ENCODE measurements around the gene LRRC10. TPM values are rescaled to one million over a fixed set of nuclear protein-coding genes. Genes with fewer than 3 reads are reported as not detected.
A peak's percentile ranks its signal among the peaks of the same experiment; 100 is the strongest.

Gene LRRC10
- polyA plus RNA-seq, 6 donors from 2014 or later = not detected

GRCh38 chr12:69641546-69641945 lies 30.8 kb upstream of the LRRC10 start:
- Mint-ChIP-seq H3K4me1 (peaks cover 0 to 5% (median 2%) of the 10 kb centered on the region in 3 donors), H3K27me3 (no peaks in the 10 kb centered on the region), H3K27ac (no peak overlapping the region), H3K36me3 (no peaks in the 10 kb centered on the region), H3K4me3 (no peak overlapping the region), H3K9me3 (no peaks in the 10 kb centered on the region)
- DNase-seq = no peak
- no peak for ATAC-seq (ENCODE audit: low read depth in 2 of 2)

DNA sequence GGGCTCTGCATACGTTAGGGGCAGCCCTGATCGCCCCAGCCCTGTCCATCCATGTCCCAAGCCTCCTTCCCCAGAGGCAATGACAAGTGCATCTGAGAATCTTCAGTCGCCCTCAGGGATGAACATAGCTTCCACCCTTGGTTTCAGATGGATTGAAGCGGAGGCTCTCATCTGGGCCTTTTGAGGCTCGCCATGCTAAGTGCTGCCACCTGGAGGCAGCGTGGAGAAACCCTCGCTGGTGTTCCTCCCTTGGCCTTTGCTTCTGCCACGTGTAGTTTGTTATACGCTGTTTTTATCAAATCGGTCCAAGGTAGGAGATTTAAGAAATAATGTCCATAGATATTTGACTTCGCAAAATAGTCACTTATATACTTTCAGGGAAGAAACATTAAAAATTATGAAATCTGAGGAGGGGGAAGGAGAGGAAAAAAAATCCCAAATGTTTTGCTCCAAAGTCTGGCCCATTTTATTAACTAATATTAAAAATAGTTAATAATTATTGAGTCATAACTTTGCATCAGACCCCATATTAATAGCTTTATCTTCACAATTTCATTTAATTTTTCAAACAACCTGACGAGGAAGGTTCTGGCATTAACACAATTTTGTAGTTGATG lies 28.8 kb upstream of the LRRC10 start:
- H3K27ac Mint-ChIP-seq = no peak overlapping the region
- H3K36me3 Mint-ChIP-seq = no peaks in the 10 kb centered on the region
- peaks cover 0 to 5% (median 2%) of the 10 kb centered on the region in 3 donors for H3K4me1 Mint-ChIP-seq
- H3K9me3 Mint-ChIP-seq = no peaks in the 10 kb centered on the region
- ATAC-seq (ENCODE audit: low read depth in 2 of 2) = peak; percentile 46 to 67
- no peak overlapping the region for H3K4me3 Mint-ChIP-seq
- H3K27me3 Mint-ChIP-seq = no peaks in the 10 kb centered on the region
- DNase-seq = peak; percentile 37

- peaks cover 0 to 4% (median 0%) of the 10 kb centered on the region in 7 donors for H3K9me3 Mint-ChIP-seq
- ATAC-seq (ENCODE audit: low read depth in 2 of 2) = no peak
Measured at GRCh38 chr12:69633061-69633460, 22.4 kb upstream of the LRRC10 start.

GRCh38 chr12:69630191-69630590 lies 19.5 kb upstream of the LRRC10 start:
- Mint-ChIP-seq H3K27me3 (peaks cover 0 to 11% (median 0%) of the 10 kb centered on the region in 3 donors), H3K4me3 (no peak overlapping the region), H3K4me1 (peaks cover 0 to 3% (median 0%) of the 10 kb centered on the region in 3 donors), H3K36me3 (no peaks in the 10 kb centered on the region), H3K9me3 (peaks cover 0 to 4% (median 0%) of the 10 kb centered on the region in 7 donors), H3K27ac (no peak overlapping the region)
- no peak for DNase-seq
- no peak for ATAC-seq (ENCODE audit: low read depth in 2 of 2)

More at GRCh38 chr12:69633061-69633460, 22.4 kb upstream of the LRRC10 start:
- Mint-ChIP-seq H3K4me1 (peaks cover 0 to 3% (median 0%) of the 10 kb centered on the region in 3 donors), H3K27ac (no peak overlapping the region), H3K36me3 (no peaks in the 10 kb centered on the region), H3K27me3 (no peaks in the 10 kb centered on the region), H3K4me3 (no peak overlapping the region)
- no peak for DNase-seq

DNA sequence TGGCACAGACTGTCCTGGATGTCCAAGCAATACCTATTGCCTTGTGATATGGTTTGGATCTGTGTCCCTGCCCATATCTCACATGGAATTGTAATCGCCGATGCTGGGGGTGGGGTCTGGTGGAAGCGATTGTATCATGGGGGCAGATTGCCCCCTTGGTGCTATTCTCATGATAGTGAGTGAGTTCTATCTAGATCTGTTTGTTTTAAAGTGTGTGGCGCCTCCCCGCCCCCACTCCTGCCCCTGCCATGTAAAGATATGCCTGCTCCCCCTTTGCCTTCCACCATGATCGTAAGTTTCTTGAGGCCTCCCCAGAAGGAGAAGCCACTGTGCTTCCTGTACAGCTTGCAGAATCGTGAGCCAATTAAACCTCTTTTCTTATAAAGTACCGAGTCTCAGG lies 16.8 kb upstream of the LRRC10 start:
- H3K4me1 Mint-ChIP-seq = peaks cover 0 to 3% (median 0%) of the 10 kb centered on the region in 3 donors
- H3K9me3 Mint-ChIP-seq = peaks cover 0 to 4% (median 0%) of the 10 kb centered on the region in 7 donors
- no peak for ATAC-seq (ENCODE audit: low read depth in 2 of 2)
- no peak for DNase-seq
- H3K4me3 Mint-ChIP-seq = no peak overlapping the region
- no peaks in the 10 kb centered on the region for H3K36me3 Mint-ChIP-seq
- H3K27ac Mint-ChIP-seq = no peak overlapping the region
- peaks cover under 1 to 11% (median 3%) of the 10 kb centered on the region in 3 donors for H3K27me3 Mint-ChIP-seq

GRCh38 chr12:69623970-69624369 lies 13.3 kb upstream of the LRRC10 start:
- H3K4me3 Mint-ChIP-seq = peak overlapping the region in 1 of 8 donors; percentile 38
- peaks cover 9 to 30% (median 13%) of the 10 kb centered on the region in 3 donors for H3K27me3 Mint-ChIP-seq
- no peaks in the 10 kb centered on the region for H3K36me3 Mint-ChIP-seq

DNA sequence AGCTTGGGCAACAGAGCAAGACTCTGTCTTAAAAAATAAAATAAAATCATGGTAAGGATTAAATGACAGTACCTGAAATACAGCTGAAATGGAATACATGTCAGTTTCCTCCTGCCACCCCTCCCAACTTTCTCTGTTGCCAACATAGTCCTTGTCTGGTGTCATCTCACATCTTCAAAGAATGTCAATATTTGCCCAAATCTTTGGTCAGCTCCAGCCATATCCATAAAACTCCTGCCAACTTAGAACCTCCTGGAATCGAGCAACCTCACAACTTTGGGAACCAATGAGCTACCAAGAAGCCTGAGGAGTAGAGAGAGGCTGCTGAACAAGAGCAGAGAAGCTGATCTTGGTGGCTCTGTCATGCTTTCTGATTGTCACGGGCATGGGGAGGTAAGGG lies 10.8 kb upstream of the LRRC10 start:
- Mint-ChIP-seq H3K4me1 (peaks cover 0 to 2% (median 0%) of the 10 kb centered on the region in 3 donors), H3K4me3 (no peak overlapping the region), H3K36me3 (no peaks in the 10 kb centered on the region), H3K27me3 (peaks cover 9 to 22% (median 22%) of the 10 kb centered on the region in 3 donors), H3K9me3 (no peaks in the 10 kb centered on the region), H3K27ac (no peak overlapping the region)
- DNase-seq (no peak), ATAC-seq (ENCODE audit: low read depth in 2 of 2) (no peak)

More at GRCh38 chr12:69623970-69624369, 13.3 kb upstream of the LRRC10 start:
- no peak for DNase-seq
- no peak for ATAC-seq (ENCODE audit: low read depth in 2 of 2)
- Mint-ChIP-seq H3K27ac (no peak overlapping the region), H3K9me3 (no peaks in the 10 kb centered on the region), H3K4me1 (no peaks in the 10 kb centered on the region)

DNA sequence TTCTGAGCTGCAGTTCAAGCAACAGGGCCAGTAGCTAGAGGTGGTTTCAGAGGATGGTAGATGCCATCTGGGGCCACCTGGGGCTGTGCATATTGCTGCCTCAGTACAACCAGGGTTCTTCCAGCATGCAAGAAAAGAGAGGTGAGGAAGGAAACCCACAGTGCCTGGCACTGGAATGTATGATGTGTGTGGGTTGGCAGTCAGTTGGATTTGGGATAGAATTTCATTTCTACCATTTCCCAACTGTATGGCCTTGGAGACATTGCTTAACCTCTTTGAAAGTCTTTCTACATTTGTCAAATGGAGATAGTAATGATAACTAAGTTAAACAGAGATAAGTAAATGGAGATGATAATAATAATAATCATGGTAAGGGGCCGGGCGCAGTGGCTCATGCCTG lies 10.2 kb upstream of the LRRC10 start:
- Mint-ChIP-seq H3K27me3 (peaks cover 9 to 22% (median 19%) of the 10 kb centered on the region in 3 donors), H3K27ac (no peak overlapping the region), H3K4me1 (peaks cover 1 to 8% (median 2%) of the 10 kb centered on the region in 3 donors), H3K4me3 (no peak overlapping the region), H3K36me3 (no peaks in the 10 kb centered on the region), H3K9me3 (no peaks in the 10 kb centered on the region)
- DNase-seq (no peak), ATAC-seq (ENCODE audit: low read depth in 2 of 2) (no peak)

DNA sequence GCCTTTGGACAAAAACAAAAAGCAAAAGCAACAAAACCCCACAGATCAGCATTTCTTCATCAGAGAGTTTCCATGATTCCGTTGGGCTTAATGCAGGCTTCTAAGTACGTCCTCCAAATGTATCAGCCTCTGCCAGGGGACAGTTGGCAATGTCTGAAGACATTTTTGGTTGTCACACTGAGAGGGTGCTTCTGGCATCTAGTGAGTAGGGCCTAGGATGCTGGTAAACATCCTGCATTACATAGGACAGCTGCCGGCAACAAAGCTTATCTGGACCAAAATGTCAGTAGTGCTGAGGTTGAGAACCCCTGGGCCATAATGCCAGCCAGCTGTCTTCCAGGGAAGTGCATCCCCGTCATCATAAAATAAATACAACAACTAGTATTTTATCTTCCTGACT lies 9.4 kb upstream of the LRRC10 start:
- no peak overlapping the region for H3K4me3 Mint-ChIP-seq
- H3K27ac Mint-ChIP-seq = no peak overlapping the region
- DNase-seq (no peak), ATAC-seq (ENCODE audit: low read depth in 2 of 2) (no peak)
- H3K4me1 Mint-ChIP-seq = peaks cover 7 to 9% (median 8%) of the 10 kb centered on the region in 3 donors
- peaks cover 8 to 22% (median 19%) of the 10 kb centered on the region in 3 donors for H3K27me3 Mint-ChIP-seq
- no peaks in the 10 kb centered on the region for H3K9me3 Mint-ChIP-seq
- H3K36me3 Mint-ChIP-seq = no peaks in the 10 kb centered on the region

- Mint-ChIP-seq H3K4me3 (no peak overlapping the region), H3K4me1 (peaks cover 7 to 9% (median 8%) of the 10 kb centered on the region in 3 donors), H3K36me3 (no peaks in the 10 kb centered on the region), H3K9me3 (no peaks in the 10 kb centered on the region), H3K27ac (no peak overlapping the region), H3K27me3 (peaks cover 6 to 22% (median 19%) of the 10 kb centered on the region in 3 donors)
- ATAC-seq (ENCODE audit: low read depth in 2 of 2) (no peak), DNase-seq (no peak)
Measured at GRCh38 chr12:69619050-69619449, 8.3 kb upstream of the LRRC10 start.

DNA sequence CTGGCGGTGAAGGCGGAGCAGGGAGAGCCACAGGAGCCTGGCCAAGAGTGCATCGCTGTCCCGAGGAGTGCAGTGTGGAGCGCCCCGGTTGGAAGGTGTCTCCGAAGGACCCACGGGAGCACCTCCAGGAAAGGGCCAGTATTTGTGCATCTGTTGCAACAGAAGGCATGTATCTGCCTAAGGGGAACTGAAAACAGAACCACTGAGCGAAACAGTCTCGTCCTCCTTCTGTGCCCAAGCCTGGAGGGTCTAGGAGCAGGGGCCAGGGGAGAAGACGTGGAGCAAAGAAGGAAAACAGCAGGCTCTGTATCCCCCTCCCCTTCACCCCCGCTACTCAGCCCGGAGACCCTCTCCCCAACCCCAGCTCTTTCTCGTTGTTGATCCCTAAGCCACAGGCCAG lies 5.3 kb upstream of the LRRC10 start:
- Mint-ChIP-seq H3K27ac (no peak overlapping the region), H3K9me3 (no peaks in the 10 kb centered on the region), H3K4me1 (peaks cover 7 to 9% (median 8%) of the 10 kb centered on the region in 3 donors), H3K36me3 (no peaks in the 10 kb centered on the region), H3K4me3 (no peak overlapping the region), H3K27me3 (peaks cover 3 to 9% (median 6%) of the 10 kb centered on the region in 3 donors)
- DNase-seq (no peak), ATAC-seq (ENCODE audit: low read depth in 2 of 2) (no peak)

GRCh38 chr12:69613351-69613750 lies 2.6 kb upstream of the LRRC10 start:
- no peak for ATAC-seq (ENCODE audit: low read depth in 2 of 2)
- Mint-ChIP-seq H3K27me3 (peaks cover 0 to 3% (median 0%) of the 10 kb centered on the region in 3 donors), H3K9me3 (no peaks in the 10 kb centered on the region), H3K4me3 (no peak overlapping the region), H3K27ac (no peak overlapping the region), H3K36me3 (no peaks in the 10 kb centered on the region), H3K4me1 (peaks cover 7 to 9% (median 8%) of the 10 kb centered on the region in 3 donors)
- DNase-seq = no peak

DNA sequence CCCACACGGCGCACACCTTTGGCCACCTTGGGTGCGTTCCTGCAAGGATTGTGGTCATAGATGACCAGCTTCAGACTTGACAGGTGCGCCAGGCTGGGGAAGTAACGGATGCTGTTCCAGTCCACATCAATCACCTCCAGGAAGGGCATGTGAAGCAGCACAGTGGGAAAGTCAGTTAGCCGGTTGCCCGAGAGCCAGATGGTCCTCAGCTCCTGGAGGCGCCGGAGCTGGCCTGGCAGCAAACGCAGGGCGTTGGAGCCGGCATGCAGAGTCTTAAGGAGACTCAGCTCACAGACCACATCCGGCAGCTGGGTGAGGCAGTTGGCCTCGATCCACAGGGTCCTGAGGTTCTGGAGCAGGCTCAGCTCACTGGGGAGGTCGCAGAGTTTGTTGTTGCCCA lies 581 bp downstream of the LRRC10 start:
- Mint-ChIP-seq H3K9me3 (no peaks in the 10 kb centered on the region), H3K4me1 (no peaks in the 10 kb centered on the region), H3K27me3 (no peaks in the 10 kb centered on the region), H3K4me3 (no peak overlapping the region), H3K27ac (no peak overlapping the region), H3K36me3 (no peaks in the 10 kb centered on the region)
- no peak for DNase-seq
- ATAC-seq (ENCODE audit: low read depth in 2 of 2) = no peak

- Mint-ChIP-seq H3K4me1 (no peaks in the 10 kb centered on the region), H3K4me3 (no peak overlapping the region), H3K36me3 (peaks cover 3 to 4% of the 10 kb centered on the region in 2 donors), H3K9me3 (peaks cover 0 to 3% (median 0%) of the 10 kb centered on the region in 7 donors), H3K27me3 (no peaks in the 10 kb centered on the region), H3K27ac (no peak overlapping the region)
- DNase-seq (no peak), ATAC-seq (ENCODE audit: low read depth in 2 of 2) (no peak)
Measured at GRCh38 chr12:69608114-69608513, 2.6 kb downstream of the LRRC10 start.
